ENCODE results near the gene SNAPC3. TPM values are rescaled to one million over a fixed set of nuclear protein-coding genes. Genes with fewer than 3 reads are reported as not detected.
A peak's percentile ranks its signal among the peaks of the same experiment; 100 is the strongest.

The SNAPC3 gene
- total RNA-seq, 1 experiment from 2014 or later, result 26.1 TPM

DNA sequence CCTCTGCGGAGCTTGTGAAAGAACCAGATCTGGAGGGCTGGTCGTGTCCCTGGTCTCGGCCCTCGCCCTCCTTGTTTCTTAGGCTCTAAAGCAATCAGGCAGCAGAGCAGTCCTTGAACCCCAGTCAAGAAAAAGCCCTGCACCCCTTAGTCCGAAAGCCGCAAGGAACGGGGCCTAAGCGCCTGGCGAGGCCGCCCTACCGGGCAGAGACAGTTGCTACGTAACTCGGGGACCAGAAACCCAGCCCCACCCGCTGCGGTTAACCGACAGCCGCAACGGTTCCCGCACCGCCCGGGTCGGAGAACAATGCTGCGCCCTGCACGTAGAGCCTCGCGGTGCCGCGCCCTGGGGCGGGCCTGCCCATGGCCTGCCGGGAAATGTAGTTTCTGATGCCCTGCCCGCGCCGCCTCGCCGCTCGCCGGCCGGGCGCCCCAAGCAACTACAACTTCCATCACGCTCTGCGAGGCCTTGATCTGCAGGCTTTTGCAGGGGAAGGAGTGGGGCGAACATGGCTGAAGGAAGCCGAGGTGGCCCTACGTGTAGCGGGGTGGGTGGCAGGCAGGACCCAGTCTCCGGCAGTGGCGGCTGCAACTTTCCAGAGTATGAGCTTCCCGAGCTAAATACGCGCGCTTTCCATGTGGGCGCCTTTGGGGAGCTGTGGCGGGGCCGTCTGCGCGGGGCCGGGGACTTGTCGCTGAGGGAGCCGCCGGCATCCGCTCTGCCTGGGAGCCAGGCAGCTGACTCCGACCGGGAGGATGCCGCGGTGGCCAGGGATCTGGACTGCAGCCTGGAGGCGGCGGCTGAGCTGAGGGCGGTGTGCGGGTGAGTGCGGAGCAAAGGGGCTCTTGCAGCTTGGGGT is at the start of gene SNAPC3 (continued):
- TF ChIP-seq, protein P1, sequence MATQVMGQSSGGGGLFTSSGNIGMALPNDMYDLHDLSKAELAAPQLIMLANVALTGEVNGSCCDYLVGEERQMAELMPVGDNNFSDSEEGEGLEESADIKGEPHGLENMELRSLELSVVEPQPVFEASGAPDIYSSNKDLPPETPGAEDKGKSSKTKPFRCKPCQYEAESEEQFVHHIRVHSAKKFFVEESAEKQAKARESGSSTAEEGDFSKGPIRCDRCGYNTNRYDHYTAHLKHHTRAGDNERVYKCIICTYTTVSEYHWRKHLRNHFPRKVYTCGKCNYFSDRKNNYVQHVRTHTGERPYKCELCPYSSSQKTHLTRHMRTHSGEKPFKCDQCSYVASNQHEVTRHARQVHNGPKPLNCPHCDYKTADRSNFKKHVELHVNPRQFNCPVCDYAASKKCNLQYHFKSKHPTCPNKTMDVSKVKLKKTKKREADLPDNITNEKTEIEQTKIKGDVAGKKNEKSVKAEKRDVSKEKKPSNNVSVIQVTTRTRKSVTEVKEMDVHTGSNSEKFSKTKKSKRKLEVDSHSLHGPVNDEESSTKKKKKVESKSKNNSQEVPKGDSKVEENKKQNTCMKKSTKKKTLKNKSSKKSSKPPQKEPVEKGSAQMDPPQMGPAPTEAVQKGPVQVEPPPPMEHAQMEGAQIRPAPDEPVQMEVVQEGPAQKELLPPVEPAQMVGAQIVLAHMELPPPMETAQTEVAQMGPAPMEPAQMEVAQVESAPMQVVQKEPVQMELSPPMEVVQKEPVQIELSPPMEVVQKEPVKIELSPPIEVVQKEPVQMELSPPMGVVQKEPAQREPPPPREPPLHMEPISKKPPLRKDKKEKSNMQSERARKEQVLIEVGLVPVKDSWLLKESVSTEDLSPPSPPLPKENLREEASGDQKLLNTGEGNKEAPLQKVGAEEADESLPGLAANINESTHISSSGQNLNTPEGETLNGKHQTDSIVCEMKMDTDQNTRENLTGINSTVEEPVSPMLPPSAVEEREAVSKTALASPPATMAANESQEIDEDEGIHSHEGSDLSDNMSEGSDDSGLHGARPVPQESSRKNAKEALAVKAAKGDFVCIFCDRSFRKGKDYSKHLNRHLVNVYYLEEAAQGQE (IDR thresholded peaks at IDR 0.05; ENCODE audit: low read depth), result no peak
- TF ChIP-seq POLR2AphosphoS5 (IDR thresholded peaks at IDR 0.05; ENCODE audit: low read depth, low read length), result peak; percentile 89
- TF ChIP-seq, protein P2, sequence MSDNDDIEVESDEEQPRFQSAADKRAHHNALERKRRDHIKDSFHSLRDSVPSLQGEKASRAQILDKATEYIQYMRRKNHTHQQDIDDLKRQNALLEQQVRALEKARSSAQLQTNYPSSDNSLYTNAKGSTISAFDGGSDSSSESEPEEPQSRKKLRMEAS (IDR thresholded peaks at IDR 0.05), result peak; percentile 65; the same call in 1 of the 2 replicates
- no peak for TF ChIP-seq EZH2phosphoT487 (IDR thresholded peaks at IDR 0.05; ENCODE audit: borderline replicate concordance)

DNA sequence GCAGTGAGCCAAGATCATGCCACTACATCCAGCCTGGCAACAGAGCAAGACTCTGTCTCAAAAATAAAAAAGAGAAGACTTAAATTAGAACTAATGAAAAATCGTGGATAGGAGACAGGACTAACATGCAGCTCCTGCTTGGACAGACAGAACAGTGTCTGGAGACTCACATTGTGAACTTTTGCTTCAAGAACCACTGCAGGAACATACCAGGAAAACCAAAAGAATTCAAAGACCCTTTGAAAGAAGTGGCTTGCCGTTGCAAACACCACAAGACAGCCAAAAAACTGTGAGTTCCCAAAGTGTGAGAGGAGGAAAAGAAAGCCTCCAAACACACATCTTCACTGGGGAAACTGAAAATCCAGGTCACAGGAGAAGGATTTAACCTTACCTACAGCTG is 48.8 kb upstream of the SNAPC3 start:
- ChIA-PET RAD21 (ENCODE audit: low non-redundant PET in 1 of 2, low total read pairs in 2 of 2, uncharacterized antibody in 2 of 2, unreplicated experiment in 2 of 2) (no interaction called here), CTCF (no interaction called here), POLR2A (no interaction called here)
- Histone ChIP-seq H3K4me3 (replicated peaks in 1 of 2; ENCODE audit: low read depth in 1 of 2, low read length in 2 of 2) (no peak overlapping the region), H3K4me1 (ENCODE audit: control insufficient read depth in 1 of 2, insufficient read depth in 2 of 2, low read length in 2 of 2) (no peaks in the 10 kb centered on the region), H2AFZ (ENCODE audit: low read depth, low read length, poor library complexity, severe bottlenecking) (no peak overlapping the region), H3K9me2 (ENCODE audit: insufficient read depth) (no peaks in the 10 kb centered on the region), H3K4me2 (ENCODE audit: low read length) (no peak overlapping the region), H4K20me1 (ENCODE audit: insufficient read depth) (no peaks in the 10 kb centered on the region), H3K36me3 (ENCODE audit: control insufficient read depth in 1 of 2, insufficient read depth in 2 of 2, low read length in 2 of 2) (no peaks in the 10 kb centered on the region), H3K27me3 (ENCODE audit: insufficient read depth, low read length) (no peaks in the 10 kb centered on the region), H3K27ac (ENCODE audit: low read depth, low read length) (no peak overlapping the region), H3K9me3 (ENCODE audit: control insufficient read depth in 1 of 2, insufficient read depth in 1 of 2, low read depth in 1 of 2, low read length in 2 of 2) (no peaks in the 10 kb centered on the region), H3K9ac (ENCODE audit: low read length) (no peak overlapping the region), H3K79me2 (ENCODE audit: insufficient read depth, low read length) (no peaks in the 10 kb centered on the region)
- intact Hi-C loops (cut with micrococcal nuclease), result no loop called here
- DNase-seq (ENCODE audit: low read depth, low spot score) (no peak), ATAC-seq (no peak)
- no TSS peak for BruUV-seq (replicated peaks)
- TF ChIP-seq, protein P3, sequence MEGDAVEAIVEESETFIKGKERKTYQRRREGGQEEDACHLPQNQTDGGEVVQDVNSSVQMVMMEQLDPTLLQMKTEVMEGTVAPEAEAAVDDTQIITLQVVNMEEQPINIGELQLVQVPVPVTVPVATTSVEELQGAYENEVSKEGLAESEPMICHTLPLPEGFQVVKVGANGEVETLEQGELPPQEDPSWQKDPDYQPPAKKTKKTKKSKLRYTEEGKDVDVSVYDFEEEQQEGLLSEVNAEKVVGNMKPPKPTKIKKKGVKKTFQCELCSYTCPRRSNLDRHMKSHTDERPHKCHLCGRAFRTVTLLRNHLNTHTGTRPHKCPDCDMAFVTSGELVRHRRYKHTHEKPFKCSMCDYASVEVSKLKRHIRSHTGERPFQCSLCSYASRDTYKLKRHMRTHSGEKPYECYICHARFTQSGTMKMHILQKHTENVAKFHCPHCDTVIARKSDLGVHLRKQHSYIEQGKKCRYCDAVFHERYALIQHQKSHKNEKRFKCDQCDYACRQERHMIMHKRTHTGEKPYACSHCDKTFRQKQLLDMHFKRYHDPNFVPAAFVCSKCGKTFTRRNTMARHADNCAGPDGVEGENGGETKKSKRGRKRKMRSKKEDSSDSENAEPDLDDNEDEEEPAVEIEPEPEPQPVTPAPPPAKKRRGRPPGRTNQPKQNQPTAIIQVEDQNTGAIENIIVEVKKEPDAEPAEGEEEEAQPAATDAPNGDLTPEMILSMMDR (IDR thresholded peaks at IDR 0.05 in 2 of 3, conservative IDR thresholded peaks at IDR 0.05 in 1 of 3; ENCODE audit: borderline replicate concordance in 1 of 3, insufficient read depth in 1 of 3, low read depth in 2 of 3, low read length in 2 of 3), result no peak
- TF ChIP-seq ELF1 (IDR thresholded peaks at IDR 0.05; ENCODE audit: borderline replicate concordance, low read depth) (no peak), POLR2A (IDR thresholded peaks at IDR 0.05; ENCODE audit: borderline replicate concordance, extremely low read depth, insufficient read depth, insufficient read length) (no peak), SRF (IDR thresholded peaks at IDR 0.05; ENCODE audit: low read depth) (no peak), FOSL1 (IDR thresholded peaks at IDR 0.05; ENCODE audit: low read depth) (no peak), SP1 (IDR thresholded peaks at IDR 0.05; ENCODE audit: low read depth) (no peak), EZH2phosphoT487 (IDR thresholded peaks at IDR 0.05; ENCODE audit: borderline replicate concordance) (no peak), YY1 (IDR thresholded peaks at IDR 0.05; ENCODE audit: extremely low read depth, insufficient replicate concordance, low read depth, low read length) (no peak), JUND (IDR thresholded peaks at IDR 0.05) (no peak), EGR1 (IDR thresholded peaks at IDR 0.05; ENCODE audit: low read depth) (no peak), POLR2AphosphoS5 (IDR thresholded peaks at IDR 0.05; ENCODE audit: low read depth, low read length) (no peak), SIN3A (IDR thresholded peaks at IDR 0.05; ENCODE audit: low read depth) (no peak), ZFX (IDR thresholded peaks at IDR 0.05) (no peak), CBX3 (IDR thresholded peaks at IDR 0.05; ENCODE audit: low read depth) (no peak)
- TF ChIP-seq, protein P4, sequence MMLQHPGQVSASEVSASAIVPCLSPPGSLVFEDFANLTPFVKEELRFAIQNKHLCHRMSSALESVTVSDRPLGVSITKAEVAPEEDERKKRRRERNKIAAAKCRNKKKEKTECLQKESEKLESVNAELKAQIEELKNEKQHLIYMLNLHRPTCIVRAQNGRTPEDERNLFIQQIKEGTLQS (IDR thresholded peaks at IDR 0.05), result no peak
